GM12865 (cell line): ENCODE measurements around the gene JKAMP.

Experiments used
- DNase-seq: peaks from one replicate; pipeline ENCODE4 v3.0.0; 2010; ENCODE audit warnings: low read depth
- H3K4me3 ChIP-seq: 2 replicates; pipeline ENCODE4 v1.5.1; 2011; ENCODE audit warnings: mild to moderate bottlenecking, low read depth, low read length, control low read depth
- CTCF ChIP-seq: IDR thresholded peaks from 2 replicates; pipeline ENCODE4 v1.5.1; 2011; ENCODE audit warnings: low read length, control low read depth, low read depth, inconsistent platforms; ENCODE audit not compliant: insufficient read depth; ENCODE audit errors: missing control alignments

JKAMP gene

GRCh38 chr14:59463787-59464485 lies 20.4 kb upstream of the JKAMP start:
- no peak for TF ChIP-seq CTCF
- DNase-seq, result peak; percentile 67
- peak overlapping the region; percentile 43 for H3K4me3 ChIP-seq

GRCh38 chr14:59464486-59465315 lies 19.6 kb upstream of the JKAMP start:
- DNase-seq, result peak; percentile 58
- no peak for TF ChIP-seq CTCF
- peak overlapping the region; percentile 43 for H3K4me3 ChIP-seq

- H3K4me3 ChIP-seq, result peak within 1 kb of the TSS; percentile 43
- peak; percentile 20 for DNase-seq
- TF ChIP-seq CTCF, result no peak
These were observed 18.8 kb upstream of the JKAMP start, which contains the start of gene GPR135 for GRCh38 chr14:59465316-59466135. TSS of gene GPR135 (minus strand) at chr14:59465380. CDS start at chr14:59465226, 154 bp downstream.

- TF ChIP-seq CTCF, result no peak
- no peak overlapping the region for H3K4me3 ChIP-seq
- DNase-seq, result no peak
These were observed 10.1 kb upstream of the JKAMP start for GRCh38 chr14:59474172-59474571.

- TF ChIP-seq CTCF, result no peak
- no peak for DNase-seq
- H3K4me3 ChIP-seq, result no peak overlapping the region
These were observed 8.6 kb upstream of the JKAMP start for GRCh38 chr14:59475709-59476108.

- DNase-seq, result no peak
- no peak for TF ChIP-seq CTCF
- H3K4me3 ChIP-seq, result no peak overlapping the region
These were observed 5.8 kb upstream of the JKAMP start for GRCh38 chr14:59478540-59478939.
